Muscle layer of duodenum (tissue), 2 donors: ENCODE data around the gene TTLL6.
"Not testable (repeated sequence)": the region's sequence is repeated elsewhere in the genome, so short reads cannot be mapped to it uniquely, and the experiment has no call there.

ENCODE experiments used
- H3K27ac ChIP-seq: one replicate; pipeline ENCODE4 v1.7.0; 2013; ENCODE audit warnings: mild to moderate bottlenecking, low read length
- H3K27me3 ChIP-seq: one replicate; pipeline ENCODE4 v1.7.0; 2013; ENCODE audit warnings: low read depth, mild to moderate bottlenecking, control low read depth, low read length
- H3K36me3 ChIP-seq, 2 donors: one replicate each; pipeline ENCODE4 v1.7.0; 2013; ENCODE audit warnings: low read length in 2 of 2, control low read depth in 1 of 2, mild to moderate bottlenecking in 1 of 2; ENCODE audit not compliant: insufficient read depth in 2 of 2, control insufficient read depth in 1 of 2
- H3K4me1 ChIP-seq, 2 donors: one replicate each; pipeline ENCODE4 v1.7.0; 2013; ENCODE audit warnings: low read length in 2 of 2, mild to moderate bottlenecking in 2 of 2, control low read depth in 1 of 2, moderate library complexity in 1 of 2; ENCODE audit not compliant: insufficient read depth in 2 of 2, control insufficient read depth in 1 of 2
- H3K4me3 ChIP-seq, 2 donors: one replicate each; pipeline ENCODE4 v1.7.0; 2013; ENCODE audit warnings: low read length in 2 of 2, low read depth in 1 of 2, mild to moderate bottlenecking in 1 of 2
- H3K9me3 ChIP-seq, 2 donors: one replicate each; pipeline ENCODE4 v1.7.0; 2013; ENCODE audit warnings: low read length in 2 of 2, control low read depth in 1 of 2, mild to moderate bottlenecking in 1 of 2; ENCODE audit not compliant: control insufficient read depth in 1 of 2
- donor health status: healthy.

The TTLL6 gene

GRCh38 chr17:48718227-48718760, 98.7 kb downstream of the TTLL6 start:
- Histone ChIP-seq H3K27me3 (peaks cover 67% of the 10 kb centered on the region), H3K27ac (no peak overlapping the region), H3K9me3 (no peaks in the 10 kb centered on the region), H3K36me3 (no peaks in the 10 kb centered on the region), H3K4me3 (no peak overlapping the region), H3K4me1 (peaks cover 0 to 20% of the 10 kb centered on the region in 2 donors)

GRCh38 chr17:48717367-48718226, 99.4 kb downstream of the TTLL6 start:
- Histone ChIP-seq H3K9me3 (no peaks in the 10 kb centered on the region), H3K4me3 (no peak overlapping the region), H3K27me3 (peaks cover 61% of the 10 kb centered on the region), H3K4me1 (peaks cover 0 to 13% of the 10 kb centered on the region in 2 donors), H3K27ac (no peak overlapping the region), H3K36me3 (no peaks in the 10 kb centered on the region)

GRCh38 chr17:48716549-48716948, 100.5 kb downstream of the TTLL6 start:
- peaks cover 58% of the 10 kb centered on the region for H3K27me3 ChIP-seq
- not testable (repeated sequence) for H3K4me3 ChIP-seq, H3K27ac ChIP-seq, H3K9me3 ChIP-seq, H3K36me3 ChIP-seq
- peaks cover 0 to 12% of the 10 kb centered on the region in 2 donors for H3K4me1 ChIP-seq

- Histone ChIP-seq H3K36me3 (no peaks in the 10 kb centered on the region), H3K9me3 (no peaks in the 10 kb centered on the region), H3K4me3 (no peak overlapping the region), H3K4me1 (peaks cover 0 to 12% of the 10 kb centered on the region in 2 donors), H3K27ac (no peak overlapping the region), H3K27me3 (peaks cover 56% of the 10 kb centered on the region)
Observed at GRCh38 chr17:48715496-48716399, 101.3 kb downstream of the TTLL6 start.
